IMR-90 (cell line): ENCODE measurements around the gene SF3A1. TPM values are rescaled to one million over a fixed set of nuclear protein-coding genes. Genes with fewer than 3 reads are reported as not detected.

Experiments
- ATAC-seq: fragments of 200-7000 bp; cut with Tn5 transposase; 2 replicates; pipeline ENCODE4 v1.9.1; 2020; ENCODE audit warnings: low read depth, mild to moderate bottlenecking, moderate library complexity
- BruUV-seq: library from RNA; stranded (reverse); fragments of 400-500 nt; replicated peaks from 2 replicates; lab custom pipeline; 2021; lab: Mats Ljungman, UMichigan
- CTCF ChIA-PET: fragments of 300-600 bp; formaldehyde crosslinking; extraction: SDS; loops from one replicate; lab custom pipeline; 2021; ENCODE audit warnings: antibody characterized with exemption; lab: Yijun Ruan, JAX
- POLR2A ChIA-PET: fragments of 300-600 bp; sonication (Branson Sonifier 250); formaldehyde crosslinking; loops from one replicate; lab custom pipeline; 2022; ENCODE audit warnings: antibody characterized with exemption; ENCODE audit not compliant: unreplicated experiment; lab: Charles Lee
- DNase-seq: peaks from one replicate; pipeline ENCODE4 v3.0.0; 2013
- H2AFZ ChIP-seq: replicated peaks from 2 replicates; pipeline ENCODE3; 2013; ENCODE audit warnings: low read length, mild to moderate bottlenecking; ENCODE audit not compliant: poor library complexity
- H2AK5ac ChIP-seq: 2 replicates; pipeline ENCODE4 v1.6.1; 2013; ENCODE audit warnings: low read depth, low read length, inconsistent platforms
- H2AK9ac ChIP-seq: replicated peaks from 2 replicates; pipeline ENCODE3; 2013; ENCODE audit warnings: mild to moderate bottlenecking, low read depth, low read length, moderate library complexity; ENCODE audit not compliant: poor library complexity
- H2BK120ac ChIP-seq: 2 replicates; pipeline ENCODE4 v1.6.1; 2013; ENCODE audit warnings: low read depth, low read length, inconsistent platforms
- H2BK15ac ChIP-seq: 3 replicates; pipeline ENCODE4 v1.6.1; 2013; ENCODE audit warnings: low read depth, low read length, inconsistent platforms
- H2BK20ac ChIP-seq: 2 replicates; pipeline ENCODE4 v1.6.1; 2013; ENCODE audit warnings: low read depth, mild to moderate bottlenecking, inconsistent platforms, low read length, moderate library complexity
- H2BK5ac ChIP-seq: 2 replicates; pipeline ENCODE4 v1.6.1; 2013; ENCODE audit warnings: mild to moderate bottlenecking, low read depth, low read length, inconsistent platforms; ENCODE audit not compliant: poor library complexity, severe bottlenecking
- H3K14ac ChIP-seq: replicated peaks from 2 replicates; pipeline ENCODE4 v1.6.1; 2013; ENCODE audit warnings: low read depth, low read length, inconsistent platforms
- H3K18ac ChIP-seq: 2 replicates; pipeline ENCODE4 v1.6.1; 2013; ENCODE audit warnings: low read depth, low read length, control low read depth
- H3K23ac ChIP-seq: 2 replicates; pipeline ENCODE4 v1.6.1; 2013; ENCODE audit warnings: low read depth, low read length, inconsistent platforms
- H3K27ac ChIP-seq: 2 replicates; pipeline ENCODE4 v1.5.1; 2013; ENCODE audit warnings: mild to moderate bottlenecking, control low read depth, low read length; ENCODE audit not compliant: insufficient read depth
- H3K27me3 ChIP-seq: 2 replicates; pipeline ENCODE4 v1.6.1; 2013; ENCODE audit warnings: low read length; ENCODE audit not compliant: control insufficient read depth, insufficient read depth
- H3K36me3 ChIP-seq: 2 replicates; pipeline ENCODE4 v1.6.1; 2013; ENCODE audit warnings: low read length, mixed read lengths; ENCODE audit not compliant: control insufficient read depth, insufficient read depth
- H3K4ac ChIP-seq: 2 replicates; pipeline ENCODE4 v1.6.1; 2013; ENCODE audit warnings: low read depth, low read length, inconsistent platforms
- H3K4me1 ChIP-seq: 2 replicates; pipeline ENCODE4 v1.6.1; 2013; ENCODE audit warnings: low read length, mixed read lengths; ENCODE audit not compliant: control insufficient read depth, insufficient read depth
- H3K4me2 ChIP-seq: 2 replicates; pipeline ENCODE4 v1.6.1; 2013; ENCODE audit warnings: low read depth, mild to moderate bottlenecking, control low read depth, low read length, moderate library complexity
- H3K4me3 ChIP-seq: 2 replicates; pipeline ENCODE4 v1.5.1; 2013; ENCODE audit warnings: low read depth, mild to moderate bottlenecking, control low read depth, low read length, moderate library complexity; ENCODE audit not compliant: insufficient read depth
- H3K56ac ChIP-seq: 2 replicates; pipeline ENCODE4 v1.6.1; 2013; ENCODE audit warnings: low read length, inconsistent platforms; ENCODE audit not compliant: insufficient read depth; ENCODE audit errors: extremely low read depth
- H3K79me1 ChIP-seq, 2 experiments: 2 replicates each; pipeline ENCODE4 v1.6.1; 2013; ENCODE audit warnings: low read length in 2 of 2, inconsistent platforms in 1 of 2, low read depth in 1 of 2
- H3K9ac ChIP-seq: 2 replicates; pipeline ENCODE4 v1.6.1; 2013; ENCODE audit warnings: low read depth, low read length, control low read depth
- H3K9me1 ChIP-seq: 2 replicates; pipeline ENCODE4 v1.6.1; 2013; ENCODE audit warnings: low read length, inconsistent platforms; ENCODE audit not compliant: insufficient read depth
- H3K9me3 ChIP-seq: 2 replicates; pipeline ENCODE4 v1.6.1; 2013; ENCODE audit warnings: low read length; ENCODE audit not compliant: control insufficient read depth, insufficient read depth
- H4K20me1 ChIP-seq: 2 replicates; pipeline ENCODE4 v1.6.1; 2013; ENCODE audit warnings: low read length, inconsistent platforms; ENCODE audit not compliant: insufficient read depth
- H4K5ac ChIP-seq: 2 replicates; pipeline ENCODE4 v1.6.1; 2013; ENCODE audit warnings: mild to moderate bottlenecking, low read depth, low read length, control low read depth
- H4K8ac ChIP-seq, 2 experiments: 2 replicates each; pipeline ENCODE4 v1.6.1; 2013; ENCODE audit warnings: low read depth in 2 of 2, low read length in 2 of 2, control low read depth in 1 of 2, inconsistent platforms in 1 of 2
- H4K91ac ChIP-seq: 2 replicates; pipeline ENCODE4 v1.6.1; 2013; ENCODE audit warnings: low read depth, low read length, inconsistent platforms; ENCODE audit not compliant: insufficient read depth
- BHLHE40 ChIP-seq: fragments of 150-350 bp; IDR thresholded peaks from 2 replicates; pipeline ENCODE4 v1.6.1; 2016; ENCODE audit warnings: mild to moderate bottlenecking, low read depth, low read length
- CEBPB ChIP-seq: IDR thresholded peaks from 2 replicates; pipeline ENCODE4 v1.6.1; 2012; ENCODE audit warnings: low read depth, low read length, improper control_type of control experiment
- CHD1 ChIP-seq: IDR thresholded peaks from 2 replicates; pipeline ENCODE4 v1.6.1; 2012; ENCODE audit warnings: low read depth, low read length, improper control_type of control experiment
- CTCF ChIP-seq: conservative IDR thresholded peaks from 2 replicates; pipeline ENCODE4 v1.5.1; 2012; ENCODE audit warnings: mild to moderate bottlenecking, low read depth, low read length, improper control_type of control experiment
- FOS ChIP-seq: fragments of 150-350 bp; IDR thresholded peaks from 2 replicates; pipeline ENCODE4 v1.6.1; 2016; ENCODE audit warnings: low read depth, low read length
- MAFK ChIP-seq: IDR thresholded peaks from 2 replicates; pipeline ENCODE4 v1.6.1; 2012; ENCODE audit warnings: low read depth, low read length, improper control_type of control experiment
- MAZ ChIP-seq: IDR thresholded peaks from 2 replicates; pipeline ENCODE4 v1.6.1; 2012; ENCODE audit warnings: low read depth, mild to moderate bottlenecking, low read length, improper control_type of control experiment, moderate library complexity, borderline replicate concordance
- MXI1 ChIP-seq: IDR thresholded peaks from 2 replicates; pipeline ENCODE4 v1.6.1; 2012; ENCODE audit warnings: low read depth, mild to moderate bottlenecking, low read length, moderate library complexity, borderline replicate concordance
- NFE2L2 ChIP-seq: fragments of 150-350 bp; IDR thresholded peaks from 2 replicates; pipeline ENCODE4 v1.6.1; 2016; ENCODE audit warnings: low read depth, mild to moderate bottlenecking, low read length
- POLR2A ChIP-seq: IDR thresholded peaks from 2 replicates; pipeline ENCODE4 v1.6.1; 2012; ENCODE audit warnings: mild to moderate bottlenecking, low read depth, low read length
- RAD21 ChIP-seq: IDR thresholded peaks from 2 replicates; pipeline ENCODE4 v1.6.1; 2012; ENCODE audit warnings: low read length, improper control_type of control experiment
- RCOR1 ChIP-seq: IDR thresholded peaks from 2 replicates; pipeline ENCODE4 v1.6.1; 2012; ENCODE audit warnings: mild to moderate bottlenecking, low read length, improper control_type of control experiment; ENCODE audit not compliant: insufficient replicate concordance
- RFX5 ChIP-seq: IDR thresholded peaks from 2 replicates; pipeline ENCODE4 v1.8.0; 2012; ENCODE audit warnings: low read depth, mild to moderate bottlenecking, low read length, moderate library complexity
- SMC3 ChIP-seq: fragments of 150-350 bp; IDR thresholded peaks from 2 replicates; pipeline ENCODE4 v1.6.1; 2016; ENCODE audit warnings: low read depth, mild to moderate bottlenecking, antibody characterized with exemption, low read length, moderate library complexity
- USF2 ChIP-seq: fragments of 150-350 bp; IDR thresholded peaks from 2 replicates; pipeline ENCODE4 v1.6.1; 2017; ENCODE audit warnings: mild to moderate bottlenecking, antibody characterized with exemption, low read length, low read depth
- WGBS, 2 experiments: methylation state at CpG; one replicate each; pipeline versions ENCODE4 v1.1.5 to v1.1.7; 2013; ENCODE audit warnings: missing lambda C conversion rate in 2 of 2; ENCODE audit not compliant: insufficient read length in 1 of 2; ENCODE audit errors: extremely low coverage in 2 of 2; 5-methylcytosine and 5-hydroxymethylcytosine counted together
- dilution Hi-C: fragments of 300-500 bp; cut with HindIII; formaldehyde crosslinking; loops from one replicate; pipeline ENCODE4 v1.14.3; 2018; ENCODE audit warnings: low sequenced_read_pairs; ENCODE audit not compliant: unreplicated experiment
- in situ Hi-C: fragments of 300-500 bp; cut with MboI; formaldehyde crosslinking; loops from 3 replicates; pipeline ENCODE4 v1.14.3; 2019; ENCODE audit warnings: low sequenced_read_pairs, inconsistent platforms, mixed read lengths
- intact Hi-C: fragments of 100-400 bp; cut with micrococcal nuclease; formaldehyde crosslinking; loops from 2 replicates; pipeline ENCODE4 v1.10.0; 2022
- polyA plus RNA-seq, 3 experiments: library from polyadenylated mRNA; depleted of rRNA; stranded (reverse); fragments of >200 nt; gene quantifications; 2 replicates each; pipeline ENCODE4 v1.2.3, GENCODE V29; 2012; ENCODE audit warnings: low replicate concordance in 1 of 3
- total RNA-seq: library from RNA; depleted of rRNA; stranded (reverse); fragments of >200 nt; gene quantifications from 2 replicates; pipeline ENCODE4 v1.2.3, GENCODE V29; 2012
- TF ChIP-seq, protein P1 (sequence below): fragments of 150-350 bp; IDR thresholded peaks from 2 replicates; pipeline ENCODE4 v1.6.1; 2016; ENCODE audit warnings: low read depth, mild to moderate bottlenecking, low read length, moderate library complexity, borderline replicate concordance

The SF3A1 gene
- total and polyA plus RNA-seq, 2 of the 4 experiments (the other 2 are of a cell fraction) = 36.9 to 67.2 TPM

DNA sequence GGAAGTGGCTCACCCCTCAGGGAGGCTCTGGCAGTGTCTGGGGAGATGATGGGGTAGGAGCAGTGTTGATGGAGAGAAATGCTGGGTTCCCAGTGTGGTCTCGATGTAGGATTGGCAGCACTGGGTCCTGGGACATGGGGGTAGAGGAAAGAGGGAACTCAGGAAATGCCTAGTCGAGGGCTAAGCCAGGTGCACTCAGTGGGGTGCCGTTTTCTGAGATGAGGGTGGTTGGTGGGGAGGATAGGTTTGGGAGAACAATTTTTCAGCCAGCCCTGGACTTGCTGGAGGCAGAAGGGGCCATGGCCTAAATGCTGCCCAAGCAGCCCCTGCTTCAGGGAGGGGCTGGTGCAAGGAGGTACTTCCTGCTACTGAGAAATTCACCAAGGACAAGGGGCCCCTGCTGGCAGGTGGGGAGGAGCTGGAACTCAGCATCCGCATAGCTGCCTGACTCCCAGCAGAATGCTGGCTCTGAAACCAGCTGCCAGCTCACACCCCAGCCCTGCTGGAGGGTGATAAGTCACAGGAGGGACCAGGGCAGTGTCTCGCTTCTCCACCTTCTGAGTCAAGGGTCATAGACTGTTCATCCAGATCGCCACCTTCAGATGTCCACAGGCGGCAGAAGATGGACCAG is 6.1 kb upstream of the SF3A1 start:
- intact Hi-C loops = no loop called here
- Histone ChIP-seq H2BK20ac (no peak overlapping the region), H2AK5ac (no peak overlapping the region), H4K91ac (no peak overlapping the region), H3K14ac (no peak overlapping the region), H3K9me1 (0 out of 2 replicates have a peak, but pooled peaks cover 5% of the 10 kb centered on the region), H3K18ac (no peak overlapping the region), H2AK9ac (peak overlapping the region; percentile 25), H3K79me1 (no peaks in the 10 kb centered on the region), H4K8ac (no peak overlapping the region), H4K20me1 (no peaks in the 10 kb centered on the region), H2BK120ac (no peak overlapping the region), H4K5ac (no peak overlapping the region), H3K4me1 (no peaks in the 10 kb centered on the region), H3K9me3 (no peaks in the 10 kb centered on the region), H2BK15ac (no peak overlapping the region), H3K36me3 (peaks cover 2% of the 10 kb centered on the region; the same call in 1 of the 2 replicates), H2BK5ac (no peak overlapping the region), H3K4ac (no peak overlapping the region), H3K4me2 (no peak overlapping the region), H2AFZ (no peak overlapping the region), H3K27ac (no peak overlapping the region), H3K27me3 (no peaks in the 10 kb centered on the region), H3K56ac (no peak overlapping the region), H3K23ac (no peak overlapping the region), H3K4me3 (no peak overlapping the region), H3K9ac (no peak overlapping the region)
- no TSS peak for BruUV-seq
- ChIA-PET POLR2A (no interaction called here), CTCF (no interaction called here)
- WGBS, 2 experiments = 49% methylated on average over 4 of the region's 7 CpGs; no CpG with 5 or more reads in 1 of the 2 experiments
- dilution Hi-C loops = no loop called here
- TF ChIP-seq MXI1 (no peak), CHD1 (no peak), NFE2L2 (no peak), RCOR1 (no peak), USF2 (no peak), CTCF (no peak), BHLHE40 (no peak), MAFK (no peak), FOS (no peak), MAZ (no peak), RFX5 (no peak), RAD21 (no peak), SMC3 (no peak), CEBPB (no peak), POLR2A (no peak)
- TF ChIP-seq, protein P1, sequence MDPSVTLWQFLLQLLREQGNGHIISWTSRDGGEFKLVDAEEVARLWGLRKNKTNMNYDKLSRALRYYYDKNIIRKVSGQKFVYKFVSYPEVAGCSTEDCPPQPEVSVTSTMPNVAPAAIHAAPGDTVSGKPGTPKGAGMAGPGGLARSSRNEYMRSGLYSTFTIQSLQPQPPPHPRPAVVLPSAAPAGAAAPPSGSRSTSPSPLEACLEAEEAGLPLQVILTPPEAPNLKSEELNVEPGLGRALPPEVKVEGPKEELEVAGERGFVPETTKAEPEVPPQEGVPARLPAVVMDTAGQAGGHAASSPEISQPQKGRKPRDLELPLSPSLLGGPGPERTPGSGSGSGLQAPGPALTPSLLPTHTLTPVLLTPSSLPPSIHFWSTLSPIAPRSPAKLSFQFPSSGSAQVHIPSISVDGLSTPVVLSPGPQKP = no peak
- ATAC-seq = no peak; the same call in 1 of the 2 replicates
- in situ Hi-C loops = no loop called here
- DNase-seq = no peak
